IMR-90 (cell line): ENCODE results near the gene GTF2H1. TPM values are rescaled to one million over a fixed set of nuclear protein-coding genes. Genes with fewer than 3 reads are reported as not detected.
A peak's percentile ranks its signal among the peaks of the same experiment; 100 is the strongest.

Experiments used
- ATAC-seq: fragments of 200-7000 bp; cut with Tn5 transposase; 2 replicates; pipeline ENCODE4 v1.9.1; 2020; ENCODE audit warnings: low read depth, mild to moderate bottlenecking, moderate library complexity
- BruUV-seq: library from RNA; stranded (reverse); fragments of 400-500 nt; replicated peaks from 2 replicates; lab custom pipeline; 2021; lab: Mats Ljungman, UMichigan
- CTCF ChIA-PET: fragments of 300-600 bp; formaldehyde crosslinking; extraction: SDS; loops from one replicate; lab custom pipeline; 2021; ENCODE audit warnings: antibody characterized with exemption; lab: Yijun Ruan, JAX
- POLR2A ChIA-PET: fragments of 300-600 bp; sonication (Branson Sonifier 250); formaldehyde crosslinking; loops from one replicate; lab custom pipeline; 2022; ENCODE audit warnings: antibody characterized with exemption; ENCODE audit not compliant: unreplicated experiment; lab: Charles Lee
- DNase-seq: peaks from one replicate; pipeline ENCODE4 v3.0.0; 2013
- H2AFZ ChIP-seq: replicated peaks from 2 replicates; pipeline ENCODE3; 2013; ENCODE audit warnings: low read length, mild to moderate bottlenecking; ENCODE audit not compliant: poor library complexity
- H2AK5ac ChIP-seq: 2 replicates; pipeline ENCODE4 v1.6.1; 2013; ENCODE audit warnings: low read depth, low read length, inconsistent platforms
- H2AK9ac ChIP-seq: replicated peaks from 2 replicates; pipeline ENCODE3; 2013; ENCODE audit warnings: mild to moderate bottlenecking, low read depth, low read length, moderate library complexity; ENCODE audit not compliant: poor library complexity
- H2BK120ac ChIP-seq: 2 replicates; pipeline ENCODE4 v1.6.1; 2013; ENCODE audit warnings: low read depth, low read length, inconsistent platforms
- H2BK15ac ChIP-seq: 3 replicates; pipeline ENCODE4 v1.6.1; 2013; ENCODE audit warnings: low read depth, low read length, inconsistent platforms
- H2BK20ac ChIP-seq: 2 replicates; pipeline ENCODE4 v1.6.1; 2013; ENCODE audit warnings: low read depth, mild to moderate bottlenecking, inconsistent platforms, low read length, moderate library complexity
- H2BK5ac ChIP-seq: 2 replicates; pipeline ENCODE4 v1.6.1; 2013; ENCODE audit warnings: mild to moderate bottlenecking, low read depth, low read length, inconsistent platforms; ENCODE audit not compliant: poor library complexity, severe bottlenecking
- H3K14ac ChIP-seq: replicated peaks from 2 replicates; pipeline ENCODE4 v1.6.1; 2013; ENCODE audit warnings: low read depth, low read length, inconsistent platforms
- H3K18ac ChIP-seq: 2 replicates; pipeline ENCODE4 v1.6.1; 2013; ENCODE audit warnings: low read depth, low read length, control low read depth
- H3K23ac ChIP-seq: 2 replicates; pipeline ENCODE4 v1.6.1; 2013; ENCODE audit warnings: low read depth, low read length, inconsistent platforms
- H3K27ac ChIP-seq: 2 replicates; pipeline ENCODE4 v1.5.1; 2013; ENCODE audit warnings: mild to moderate bottlenecking, control low read depth, low read length; ENCODE audit not compliant: insufficient read depth
- H3K27me3 ChIP-seq: 2 replicates; pipeline ENCODE4 v1.6.1; 2013; ENCODE audit warnings: low read length; ENCODE audit not compliant: control insufficient read depth, insufficient read depth
- H3K36me3 ChIP-seq: 2 replicates; pipeline ENCODE4 v1.6.1; 2013; ENCODE audit warnings: low read length, mixed read lengths; ENCODE audit not compliant: control insufficient read depth, insufficient read depth
- H3K4ac ChIP-seq: 2 replicates; pipeline ENCODE4 v1.6.1; 2013; ENCODE audit warnings: low read depth, low read length, inconsistent platforms
- H3K4me1 ChIP-seq: 2 replicates; pipeline ENCODE4 v1.6.1; 2013; ENCODE audit warnings: low read length, mixed read lengths; ENCODE audit not compliant: control insufficient read depth, insufficient read depth
- H3K4me2 ChIP-seq: 2 replicates; pipeline ENCODE4 v1.6.1; 2013; ENCODE audit warnings: low read depth, mild to moderate bottlenecking, control low read depth, low read length, moderate library complexity
- H3K4me3 ChIP-seq: 2 replicates; pipeline ENCODE4 v1.5.1; 2013; ENCODE audit warnings: low read depth, mild to moderate bottlenecking, control low read depth, low read length, moderate library complexity; ENCODE audit not compliant: insufficient read depth
- H3K56ac ChIP-seq: 2 replicates; pipeline ENCODE4 v1.6.1; 2013; ENCODE audit warnings: low read length, inconsistent platforms; ENCODE audit not compliant: insufficient read depth; ENCODE audit errors: extremely low read depth
- H3K79me1 ChIP-seq, 2 experiments: 2 replicates each; pipeline ENCODE4 v1.6.1; 2013; ENCODE audit warnings: low read length in 2 of 2, inconsistent platforms in 1 of 2, low read depth in 1 of 2
- H3K9ac ChIP-seq: 2 replicates; pipeline ENCODE4 v1.6.1; 2013; ENCODE audit warnings: low read depth, low read length, control low read depth
- H3K9me1 ChIP-seq: 2 replicates; pipeline ENCODE4 v1.6.1; 2013; ENCODE audit warnings: low read length, inconsistent platforms; ENCODE audit not compliant: insufficient read depth
- H3K9me3 ChIP-seq: 2 replicates; pipeline ENCODE4 v1.6.1; 2013; ENCODE audit warnings: low read length; ENCODE audit not compliant: control insufficient read depth, insufficient read depth
- H4K20me1 ChIP-seq: 2 replicates; pipeline ENCODE4 v1.6.1; 2013; ENCODE audit warnings: low read length, inconsistent platforms; ENCODE audit not compliant: insufficient read depth
- H4K5ac ChIP-seq: 2 replicates; pipeline ENCODE4 v1.6.1; 2013; ENCODE audit warnings: mild to moderate bottlenecking, low read depth, low read length, control low read depth
- H4K8ac ChIP-seq, 2 experiments: 2 replicates each; pipeline ENCODE4 v1.6.1; 2013; ENCODE audit warnings: low read depth in 2 of 2, low read length in 2 of 2, control low read depth in 1 of 2, inconsistent platforms in 1 of 2
- H4K91ac ChIP-seq: 2 replicates; pipeline ENCODE4 v1.6.1; 2013; ENCODE audit warnings: low read depth, low read length, inconsistent platforms; ENCODE audit not compliant: insufficient read depth
- BHLHE40 ChIP-seq: fragments of 150-350 bp; IDR thresholded peaks from 2 replicates; pipeline ENCODE4 v1.6.1; 2016; ENCODE audit warnings: mild to moderate bottlenecking, low read depth, low read length
- CEBPB ChIP-seq: IDR thresholded peaks from 2 replicates; pipeline ENCODE4 v1.6.1; 2012; ENCODE audit warnings: low read depth, low read length, improper control_type of control experiment
- CTCF ChIP-seq: conservative IDR thresholded peaks from 2 replicates; pipeline ENCODE4 v1.5.1; 2012; ENCODE audit warnings: mild to moderate bottlenecking, low read depth, low read length, improper control_type of control experiment
- ELK1 ChIP-seq: fragments of 150-350 bp; IDR thresholded peaks from 2 replicates; pipeline ENCODE4 v1.6.1; 2016; ENCODE audit warnings: low read depth, mild to moderate bottlenecking, low read length, moderate library complexity, borderline replicate concordance
- MAFK ChIP-seq: IDR thresholded peaks from 2 replicates; pipeline ENCODE4 v1.6.1; 2012; ENCODE audit warnings: low read depth, low read length, improper control_type of control experiment
- MAZ ChIP-seq: IDR thresholded peaks from 2 replicates; pipeline ENCODE4 v1.6.1; 2012; ENCODE audit warnings: low read depth, mild to moderate bottlenecking, low read length, improper control_type of control experiment, moderate library complexity, borderline replicate concordance
- NFE2L2 ChIP-seq: fragments of 150-350 bp; IDR thresholded peaks from 2 replicates; pipeline ENCODE4 v1.6.1; 2016; ENCODE audit warnings: low read depth, mild to moderate bottlenecking, low read length
- POLR2A ChIP-seq: IDR thresholded peaks from 2 replicates; pipeline ENCODE4 v1.6.1; 2012; ENCODE audit warnings: mild to moderate bottlenecking, low read depth, low read length
- RAD21 ChIP-seq: IDR thresholded peaks from 2 replicates; pipeline ENCODE4 v1.6.1; 2012; ENCODE audit warnings: low read length, improper control_type of control experiment
- RCOR1 ChIP-seq: IDR thresholded peaks from 2 replicates; pipeline ENCODE4 v1.6.1; 2012; ENCODE audit warnings: mild to moderate bottlenecking, low read length, improper control_type of control experiment; ENCODE audit not compliant: insufficient replicate concordance
- RFX5 ChIP-seq: IDR thresholded peaks from 2 replicates; pipeline ENCODE4 v1.8.0; 2012; ENCODE audit warnings: low read depth, mild to moderate bottlenecking, low read length, moderate library complexity
- SMC3 ChIP-seq: fragments of 150-350 bp; IDR thresholded peaks from 2 replicates; pipeline ENCODE4 v1.6.1; 2016; ENCODE audit warnings: low read depth, mild to moderate bottlenecking, antibody characterized with exemption, low read length, moderate library complexity
- WGBS, 2 experiments: methylation state at CpG; one replicate each; pipeline versions ENCODE4 v1.1.5 to v1.1.7; 2013; ENCODE audit warnings: missing lambda C conversion rate in 2 of 2; ENCODE audit not compliant: insufficient read length in 1 of 2; ENCODE audit errors: extremely low coverage in 2 of 2; 5-methylcytosine and 5-hydroxymethylcytosine counted together
- dilution Hi-C: fragments of 300-500 bp; cut with HindIII; formaldehyde crosslinking; loops from one replicate; pipeline ENCODE4 v1.14.3; 2018; ENCODE audit warnings: low sequenced_read_pairs; ENCODE audit not compliant: unreplicated experiment
- in situ Hi-C: fragments of 300-500 bp; cut with MboI; formaldehyde crosslinking; loops from 3 replicates; pipeline ENCODE4 v1.14.3; 2019; ENCODE audit warnings: low sequenced_read_pairs, inconsistent platforms, mixed read lengths
- intact Hi-C: fragments of 100-400 bp; cut with micrococcal nuclease; formaldehyde crosslinking; loops from 2 replicates; pipeline ENCODE4 v1.10.0; 2022
- polyA plus RNA-seq, 3 experiments: library from polyadenylated mRNA; depleted of rRNA; stranded (reverse); fragments of >200 nt; gene quantifications; 2 replicates each; pipeline ENCODE4 v1.2.3, GENCODE V29; 2012; ENCODE audit warnings: low replicate concordance in 1 of 3
- total RNA-seq: library from RNA; depleted of rRNA; stranded (reverse); fragments of >200 nt; gene quantifications from 2 replicates; pipeline ENCODE4 v1.2.3, GENCODE V29; 2012
- TF ChIP-seq, protein P1 (sequence below): fragments of 150-350 bp; IDR thresholded peaks from 2 replicates; pipeline ENCODE4 v1.6.1; 2017; ENCODE audit warnings: mild to moderate bottlenecking, antibody characterized with exemption, low read length, low read depth

The GTF2H1 gene
- total and polyA plus RNA-seq, 2 of the 4 experiments (the other 2 are of a cell fraction) = 25.0 to 67.0 TPM

DNA sequence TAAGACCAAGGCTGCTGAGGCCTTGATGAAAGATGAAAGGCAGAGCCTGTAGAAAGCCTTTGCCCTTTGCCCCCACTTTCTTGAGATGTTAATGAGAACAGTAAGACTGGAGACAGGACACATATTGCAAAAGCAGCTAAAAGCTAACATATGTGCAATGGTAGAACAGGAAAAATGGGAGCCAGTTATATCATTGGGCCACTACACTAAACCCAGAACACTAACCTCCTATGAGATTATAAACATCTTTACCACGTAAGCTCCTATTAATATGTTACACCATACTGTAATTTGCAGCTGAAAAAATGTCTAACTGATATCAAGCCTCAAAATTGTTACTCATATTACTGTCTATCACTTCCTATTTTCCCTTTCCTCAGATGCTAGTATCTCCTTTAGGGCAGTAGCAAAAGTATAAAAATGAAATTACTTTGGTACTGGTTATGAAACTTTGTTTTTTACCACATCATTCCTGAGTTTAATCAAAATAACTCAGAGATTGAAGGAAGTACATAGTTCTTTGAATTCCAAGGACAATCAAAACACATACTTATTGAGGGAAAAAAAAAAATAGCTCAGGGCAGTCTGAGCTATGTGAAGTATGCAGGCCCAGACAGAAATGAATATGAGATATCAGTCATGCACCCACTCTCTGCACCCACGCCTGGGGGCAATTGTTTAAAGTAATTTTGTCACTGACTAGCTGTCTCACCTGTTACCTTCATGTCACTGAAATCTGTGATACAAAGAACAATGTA, 9.5 kb upstream of the GTF2H1 start:
- Histone ChIP-seq H3K4me3 (no peak overlapping the region), H3K14ac (peak overlapping the region; percentile 39), H3K27ac (peak overlapping the region; percentile 69; the same call in 1 of the 2 replicates), H2BK20ac (peak overlapping the region; percentile 77), H3K4me1 (peaks cover 9% of the 10 kb centered on the region), H2BK5ac (peak overlapping the region; percentile 62), H2AK5ac (peak overlapping the region; percentile 5; the same call in 1 of the 2 replicates), H2BK120ac (peak overlapping the region; percentile 88), H4K20me1 (no peaks in the 10 kb centered on the region), H4K91ac (peak overlapping the region; percentile 47; the same call in 1 of the 2 replicates), H3K36me3 (peaks cover 20% of the 10 kb centered on the region), H3K27me3 (no peaks in the 10 kb centered on the region), H3K4ac (peak overlapping the region; percentile 78), H3K56ac (0 out of 2 replicates have a peak overlapping the region, but pooled peaks have one; percentile 2), H2AFZ (no peak overlapping the region), H3K9me3 (no peaks in the 10 kb centered on the region), H3K4me2 (peak overlapping the region; percentile 60), H2AK9ac (no peak overlapping the region), H3K18ac (peak overlapping the region; percentile 87), H3K9me1 (peaks cover 6% of the 10 kb centered on the region; the same call in 1 of the 2 replicates), H3K23ac (peak overlapping the region; percentile 31), H2BK15ac (peak overlapping the region; percentile 12; the same call in 1 of the 3 replicates), H4K8ac (peak overlapping the region in 1 of 2 experiments; percentile 71; a peak in 2 of 4 replicates), H3K9ac (peak overlapping the region; percentile 49; the same call in 1 of the 2 replicates), H4K5ac (peak overlapping the region; percentile 30; the same call in 1 of the 2 replicates), H3K79me1 (peaks cover 22 to 40% of the 10 kb centered on the region in 2 experiments)
- intact Hi-C loops (no loop called here), dilution Hi-C loops (no loop called here), in situ Hi-C loops (no loop called here)
- no CpG with 5 or more reads among the region's 2 CpGs for WGBS, 2 experiments
- ChIA-PET CTCF (interaction anchor here (0.7 to 1.0 kb wide), 3 partner anchors 9 to 14 kb away, joined by 3 to 4 read pairs (median 3); no protein-coding TSS in a partner anchor), POLR2A (interaction anchor here (0.6 to 1.8 kb wide), 4 partner anchors 9 to 82 kb away, joined by 4 to 5 read pairs (median 4); partner anchors contain the start of gene LDHA)
- no TSS peak for BruUV-seq
- DNase-seq = peak; percentile 44
- ATAC-seq = peak; percentile 90
- TF ChIP-seq CTCF (no peak), SMC3 (no peak), POLR2A (no peak), NFE2L2 (no peak), RCOR1 (no peak), CEBPB (no peak), ELK1 (no peak), MAFK (no peak), MAZ (no peak), RFX5 (no peak), RAD21 (no peak), BHLHE40 (no peak)
- TF ChIP-seq, protein P1, sequence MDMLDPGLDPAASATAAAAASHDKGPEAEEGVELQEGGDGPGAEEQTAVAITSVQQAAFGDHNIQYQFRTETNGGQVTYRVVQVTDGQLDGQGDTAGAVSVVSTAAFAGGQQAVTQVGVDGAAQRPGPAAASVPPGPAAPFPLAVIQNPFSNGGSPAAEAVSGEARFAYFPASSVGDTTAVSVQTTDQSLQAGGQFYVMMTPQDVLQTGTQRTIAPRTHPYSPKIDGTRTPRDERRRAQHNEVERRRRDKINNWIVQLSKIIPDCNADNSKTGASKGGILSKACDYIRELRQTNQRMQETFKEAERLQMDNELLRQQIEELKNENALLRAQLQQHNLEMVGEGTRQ = no peak
